GM23248 (cell line): ENCODE data around the gene ASB3.

ENCODE experiments used
- EZH2 ChIP-seq: fragments of 200-600 bp; sonication (generic); IDR thresholded peaks from 2 replicates; pipeline ENCODE4 v1.6.1; 2018; ENCODE audit warnings: antibody characterized with exemption, mild to moderate bottlenecking; ENCODE audit not compliant: insufficient read depth, poor library complexity, severe bottlenecking
- EZH2phosphoT487 ChIP-seq: fragments of 200-600 bp; sonication (generic); IDR thresholded peaks from 2 replicates; pipeline ENCODE4 v1.6.1; 2018; ENCODE audit warnings: antibody characterized with exemption, moderate library complexity, mild to moderate bottlenecking, low read depth; ENCODE audit not compliant: insufficient read depth

DNA sequence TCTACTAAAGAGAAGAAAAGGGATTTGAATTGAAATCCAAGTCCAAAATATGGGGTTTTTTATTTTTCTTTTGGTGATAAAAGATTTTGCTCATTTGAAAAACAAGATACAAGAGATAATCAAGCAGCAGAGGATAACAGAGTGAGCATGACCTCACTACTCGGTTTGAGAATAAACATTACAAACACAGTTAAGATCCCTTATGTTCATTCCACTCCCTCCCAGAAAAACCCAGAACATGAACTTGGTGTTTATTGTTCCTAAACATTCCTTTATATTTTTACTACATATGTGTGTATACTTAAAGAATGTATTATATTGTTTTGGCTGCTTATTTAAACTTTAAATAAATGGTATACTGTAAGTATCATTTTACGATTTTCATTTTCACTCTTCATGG, 165.8 kb downstream of the ASB3 start:
- TF ChIP-seq EZH2phosphoT487 (no peak), EZH2 (no peak)
